Endometrial microvascular endothelial cells (primary cell): ENCODE data around the gene HCAR2. TPM values are rescaled to one million over a fixed set of nuclear protein-coding genes. Genes with fewer than 3 reads are reported as not detected.
"Not testable (repeated sequence)": the region's sequence is repeated elsewhere in the genome, so short reads cannot be mapped to it uniquely, and the experiment has no call there.

Experiments
- in situ Hi-C: cut with HindIII; loops from 2 replicates; pipeline ENCODE4 v1.10.0; 2017; ENCODE audit warnings: low sequenced_read_pairs, low pct_unique_long_range_greater_than_20kb; ENCODE audit errors: inconsistent ontology term
- total RNA-seq: library from RNA; depleted of rRNA; stranded (reverse); fragments of >200 nt; gene quantifications from one replicate; pipeline ENCODE4 v1.2.3, GENCODE V29; 2015; ENCODE audit errors: inconsistent ontology term

HCAR2 gene
- not detected for total RNA-seq

DNA sequence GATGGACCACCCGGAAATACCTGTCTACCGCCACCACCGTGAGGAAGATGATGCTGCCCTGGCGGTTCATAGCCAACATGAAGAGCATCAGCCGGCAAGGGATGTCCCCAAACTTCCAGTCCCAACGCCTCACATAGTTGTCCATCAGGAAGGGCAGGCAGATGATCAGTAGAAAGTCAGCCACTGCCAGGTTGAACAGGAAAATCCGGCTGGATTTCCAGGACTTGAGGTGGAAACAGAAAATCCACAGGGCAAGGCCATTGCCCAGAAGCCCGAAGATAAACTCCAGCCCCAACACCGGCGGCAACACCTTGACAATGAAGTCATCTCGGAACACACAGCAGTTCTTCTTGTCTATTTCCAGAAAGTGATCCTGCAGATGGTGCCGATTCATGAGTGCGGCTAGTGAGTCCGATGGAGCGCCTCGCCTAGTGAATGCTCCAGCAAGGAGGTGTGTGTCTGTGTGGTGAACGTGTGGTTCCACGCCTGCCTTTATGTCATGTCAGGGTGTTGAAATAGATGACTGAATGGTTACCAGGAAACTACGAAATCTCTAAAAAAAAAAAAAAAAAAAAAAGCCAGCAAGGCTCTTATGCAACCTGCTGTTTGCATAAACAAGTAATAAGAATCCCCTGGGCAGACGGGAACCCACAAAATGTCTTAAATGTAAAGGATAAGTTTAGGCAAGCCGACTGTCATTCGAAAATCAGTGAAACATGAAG is at the start of gene HCAR2:
TSS of gene HCAR2 (minus strand) at position 468 of the 722 bp plus-strand sequence. CDS start at position 394, 74 bp downstream.
- in situ Hi-C loops, result not testable (repeated sequence)

DNA sequence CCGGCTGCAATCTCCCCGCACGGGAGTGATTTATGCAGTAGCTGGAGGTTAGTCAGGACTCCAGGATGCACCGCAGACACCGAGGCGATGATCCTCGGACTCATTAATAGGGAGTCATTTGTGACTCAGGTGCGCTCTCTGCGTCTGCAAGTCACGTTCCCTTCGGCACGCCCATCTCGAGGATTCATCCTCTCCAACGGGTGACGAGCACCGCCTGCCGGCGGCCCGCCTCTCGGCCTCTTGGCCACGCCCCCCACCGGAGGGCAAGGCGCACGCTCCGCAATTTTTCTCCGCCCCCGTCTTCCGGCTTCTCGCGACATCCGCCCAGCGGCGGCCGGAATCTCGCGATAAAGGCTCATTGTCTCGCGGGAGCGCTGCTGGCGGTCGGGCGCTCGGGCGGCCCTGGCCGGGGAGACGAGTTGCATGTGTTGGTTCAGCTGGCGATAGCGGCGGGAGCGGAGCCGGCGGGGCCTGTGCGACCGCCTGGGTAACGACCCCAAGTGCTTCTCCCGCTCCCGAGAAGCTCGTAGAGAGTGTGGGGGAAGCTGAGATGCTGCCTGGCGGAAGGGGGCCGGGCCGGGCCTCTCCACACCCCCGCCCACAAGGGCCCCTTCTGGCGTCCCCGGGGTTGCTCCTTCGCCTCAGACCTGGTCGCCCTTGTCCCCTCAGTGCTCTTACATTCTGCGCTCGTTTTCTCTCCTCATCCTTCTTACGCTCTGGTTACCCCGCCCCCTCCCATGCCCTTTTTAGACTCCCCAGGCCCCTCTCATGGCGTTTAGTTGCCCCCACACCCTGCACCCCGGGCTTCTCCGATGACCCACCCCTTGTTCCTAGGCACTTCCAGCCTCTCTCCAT is 49.5 kb upstream of the HCAR2 start, which contains the start of gene DENR:
TSS of gene DENR (plus strand) at position 361 of the 855 bp plus-strand sequence. CDS start 878 bp downstream, outside the sequence.
- in situ Hi-C loops, result loop anchor here (25.0 kb wide), 1 partner anchor 240 kb away; the partner anchor contains the start of gene ZCCHC8

DNA sequence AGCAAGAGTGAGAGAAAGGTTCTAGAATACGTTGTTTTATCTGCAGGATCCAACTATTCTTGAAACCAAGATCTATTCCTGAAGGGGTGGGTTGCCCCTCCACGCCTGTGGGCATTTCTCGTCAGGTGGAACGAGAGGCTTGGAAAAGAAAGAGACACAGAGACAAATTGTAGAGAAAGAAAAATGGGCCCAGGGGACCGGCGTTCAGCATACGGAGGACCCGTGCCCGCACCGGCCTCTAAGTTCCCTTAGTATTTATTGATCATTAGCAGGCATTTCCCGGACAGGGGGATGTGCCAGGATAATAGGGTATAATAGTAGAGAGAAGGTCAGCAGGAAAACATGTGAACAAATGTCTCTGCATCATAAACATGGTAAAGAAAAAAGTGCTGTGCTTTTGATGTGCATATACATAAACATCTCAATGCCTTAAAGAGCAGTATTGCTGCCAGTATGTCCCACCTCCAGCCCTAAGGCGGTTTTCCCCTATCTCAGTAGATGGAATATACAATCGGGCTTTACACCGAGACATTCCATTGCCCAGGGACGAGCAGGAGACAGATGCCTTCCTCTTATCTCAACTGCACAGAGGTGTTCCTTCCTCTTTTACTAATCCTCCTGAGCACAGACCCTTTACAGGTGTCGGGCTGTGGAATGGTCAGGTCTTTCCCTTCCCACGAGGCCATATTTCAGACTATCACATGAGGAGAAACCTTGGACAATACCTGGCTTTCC is 47.8 kb upstream of the HCAR2 start:
- in situ Hi-C loops, result loop anchor here (25.0 kb wide), 1 partner anchor 239 kb away; the partner anchor contains the start of gene ZCCHC8

DNA sequence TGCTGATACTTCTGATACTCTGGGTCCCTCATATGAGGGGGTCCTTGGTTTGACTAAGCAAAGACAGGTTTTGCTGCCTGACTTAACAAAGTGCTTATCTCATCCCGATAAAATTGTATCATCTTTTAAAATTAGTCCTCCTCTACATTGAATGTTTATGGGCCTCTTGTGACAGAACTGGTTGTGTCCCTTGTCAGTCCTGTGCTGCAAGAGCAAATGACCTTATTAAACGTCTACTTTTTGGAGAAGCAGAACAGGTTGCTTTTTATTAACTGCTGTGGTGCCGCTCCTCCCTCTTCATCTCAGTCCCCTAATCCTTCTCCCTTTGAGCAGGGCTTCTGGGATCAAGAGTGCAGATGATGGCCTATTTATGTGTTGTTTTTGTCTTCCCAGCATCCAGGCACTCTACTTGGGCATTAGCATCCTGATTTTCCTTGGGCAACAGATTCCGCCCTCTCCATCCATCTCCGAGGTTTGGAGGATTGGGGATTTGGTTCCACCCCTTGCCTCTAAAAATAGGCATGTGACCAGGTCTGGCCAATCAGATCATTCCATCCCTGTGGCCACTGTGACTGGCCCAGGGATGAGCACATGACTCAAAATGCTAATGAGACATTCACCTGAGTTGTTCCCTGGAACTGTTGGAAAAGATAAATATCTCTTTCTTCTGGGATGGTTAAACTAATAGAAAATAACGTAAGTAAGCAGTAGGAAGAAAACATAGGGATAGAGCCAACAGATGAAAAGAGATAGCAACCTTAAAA is 46.6 kb upstream of the HCAR2 start:
- in situ Hi-C loops, result loop anchor here (25.0 kb wide), 1 partner anchor 237 kb away; the partner anchor contains the start of gene ZCCHC8

DNA sequence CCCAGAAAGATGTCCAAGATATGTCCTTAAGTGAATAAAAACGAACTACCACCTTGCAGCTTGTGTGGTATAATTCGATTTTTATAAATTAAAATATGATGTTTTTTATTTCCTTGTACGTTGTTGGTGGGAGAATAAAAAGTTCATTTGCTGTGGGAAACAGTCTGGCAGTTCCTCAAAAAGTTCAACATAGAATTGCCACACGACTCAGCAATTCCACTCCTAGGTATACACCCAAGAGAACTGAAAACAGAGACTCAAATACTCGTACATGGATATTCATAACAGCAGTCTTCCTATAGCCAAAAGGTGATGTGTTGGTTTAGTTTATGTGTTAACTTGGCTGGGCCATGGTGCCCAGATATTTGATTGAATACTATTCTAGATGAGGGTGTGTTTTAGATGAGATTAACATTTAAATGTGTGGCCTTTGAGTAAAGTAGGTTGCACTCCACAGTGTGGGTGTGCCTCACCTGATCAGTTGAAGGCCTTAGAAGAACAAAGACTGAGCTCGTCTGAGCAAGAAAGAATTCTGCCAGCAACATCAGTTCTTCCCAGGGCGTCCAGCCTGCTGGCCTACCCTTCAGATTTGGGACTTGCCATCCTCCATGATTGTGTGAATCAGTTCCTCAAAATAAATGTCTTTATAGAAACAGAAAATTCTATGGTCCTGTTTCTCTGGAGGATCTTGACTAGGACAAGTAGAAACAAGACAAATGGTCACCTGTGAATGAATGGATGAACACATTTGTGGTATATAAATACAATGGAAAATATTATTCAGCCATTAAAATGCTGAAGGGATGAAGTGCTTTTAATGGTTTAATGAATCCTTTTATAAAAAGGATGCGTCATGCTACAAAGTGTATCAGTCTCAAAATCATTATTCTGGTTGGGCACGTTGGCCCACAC is 44.3 kb upstream of the HCAR2 start:
- in situ Hi-C loops, result no loop called here

DNA sequence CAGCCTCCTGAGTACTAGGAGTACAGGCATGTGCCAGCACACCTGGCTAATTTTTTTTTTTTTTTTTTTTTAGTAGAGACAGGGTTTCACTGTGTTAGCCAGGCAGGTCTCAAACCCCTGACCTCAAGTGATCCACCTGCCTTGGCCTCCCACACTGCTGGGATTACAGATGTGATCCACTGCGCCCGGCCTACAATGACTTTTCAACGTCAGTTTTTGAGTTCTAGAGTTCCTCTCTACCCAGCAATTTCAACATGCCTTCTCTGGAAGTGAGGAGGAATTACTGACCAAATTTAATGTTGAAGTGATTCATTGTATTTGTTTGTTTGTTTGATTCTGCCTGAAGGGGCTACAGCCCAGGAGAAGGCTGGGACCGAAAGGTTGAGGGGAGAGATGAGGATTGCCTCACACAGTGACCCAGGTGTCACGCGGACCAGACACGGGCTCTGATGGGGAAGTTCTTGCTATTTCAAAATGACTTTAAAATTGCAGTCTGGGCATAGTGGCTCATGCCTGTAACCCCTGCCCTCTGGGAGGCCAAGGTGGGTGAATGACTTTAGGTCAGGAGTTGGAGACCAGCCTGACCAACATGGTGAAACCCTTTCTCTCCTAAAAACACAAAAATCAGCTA is 40.9 kb upstream of the HCAR2 start:
- in situ Hi-C loops, result no loop called here

DNA sequence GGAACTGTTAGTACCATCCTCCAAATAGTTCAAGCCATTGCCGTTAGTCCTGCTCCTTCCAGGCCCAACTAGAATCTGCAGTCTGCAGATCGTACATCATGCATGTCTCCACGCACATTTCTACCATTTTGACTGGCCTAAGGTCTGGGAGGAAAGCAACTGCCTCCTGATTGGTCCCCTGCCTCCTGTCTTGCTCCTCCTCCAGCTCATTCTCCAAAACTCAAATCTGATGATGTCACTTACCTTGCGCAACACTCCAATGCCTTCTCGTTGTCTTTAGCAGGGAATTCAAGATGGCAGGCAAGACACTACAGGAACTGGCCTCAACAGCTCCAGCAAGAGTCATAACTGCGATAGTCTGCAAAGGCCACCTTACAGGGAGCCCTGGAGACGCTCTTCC is 37.2 kb upstream of the HCAR2 start:
- in situ Hi-C loops, result no loop called here

DNA sequence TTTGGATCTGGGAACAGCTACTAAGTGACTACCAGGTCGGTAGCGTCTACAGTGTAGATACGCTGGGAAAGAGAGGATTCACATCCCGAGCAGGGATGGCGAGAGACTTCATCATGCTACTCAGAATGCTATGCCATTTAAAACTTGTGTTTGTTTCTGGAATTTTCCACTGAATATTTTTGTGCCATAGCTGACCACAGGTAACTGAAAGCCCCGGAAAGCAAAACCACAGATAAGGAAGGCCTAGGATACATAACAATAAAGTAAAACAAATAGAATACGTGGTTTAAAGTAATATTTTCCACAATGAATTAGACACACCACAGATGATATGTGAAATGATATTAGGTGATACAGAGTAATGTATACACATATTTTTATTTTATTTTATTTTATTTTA is 35.4 kb upstream of the HCAR2 start:
- in situ Hi-C loops, result no loop called here

DNA sequence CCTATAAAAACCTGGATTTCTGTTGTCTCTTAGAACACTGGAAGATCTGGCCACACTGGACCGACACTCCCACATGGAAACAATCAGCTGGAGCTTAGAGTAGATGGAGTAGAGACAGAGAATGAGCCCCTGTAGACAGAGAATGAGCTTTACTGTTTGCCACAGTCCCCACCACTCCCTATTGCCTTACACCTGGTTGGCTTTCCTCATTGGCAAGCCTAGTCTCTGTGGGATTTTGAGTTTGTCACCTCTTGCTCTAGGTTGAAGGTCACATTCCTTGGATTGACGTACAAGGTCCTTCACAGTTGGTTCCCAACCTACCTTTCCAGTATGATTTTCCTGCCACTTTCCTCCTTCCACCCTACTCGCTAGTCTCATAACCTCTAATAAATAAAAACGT is 29.5 kb upstream of the HCAR2 start:
- in situ Hi-C loops, result no loop called here

DNA sequence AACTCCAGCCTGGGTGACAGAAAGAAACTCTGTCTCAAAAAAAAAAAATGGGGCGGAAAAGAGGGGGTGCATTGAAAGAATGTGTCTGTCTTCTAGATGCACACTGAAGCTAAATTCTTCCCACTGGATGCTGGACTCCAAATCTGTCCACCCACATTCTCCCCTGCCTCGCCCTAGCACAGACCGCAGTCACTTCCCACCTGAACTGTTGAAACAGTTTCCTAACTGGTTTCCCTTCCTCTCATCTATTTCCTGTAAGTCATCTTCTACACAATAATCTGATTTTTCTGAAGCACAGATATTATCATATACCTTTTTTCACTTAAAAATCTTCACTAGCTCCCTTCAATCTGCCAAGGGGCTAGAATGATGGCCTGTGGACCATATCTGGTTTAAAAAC is 29.0 kb upstream of the HCAR2 start:
- in situ Hi-C loops, result no loop called here

DNA sequence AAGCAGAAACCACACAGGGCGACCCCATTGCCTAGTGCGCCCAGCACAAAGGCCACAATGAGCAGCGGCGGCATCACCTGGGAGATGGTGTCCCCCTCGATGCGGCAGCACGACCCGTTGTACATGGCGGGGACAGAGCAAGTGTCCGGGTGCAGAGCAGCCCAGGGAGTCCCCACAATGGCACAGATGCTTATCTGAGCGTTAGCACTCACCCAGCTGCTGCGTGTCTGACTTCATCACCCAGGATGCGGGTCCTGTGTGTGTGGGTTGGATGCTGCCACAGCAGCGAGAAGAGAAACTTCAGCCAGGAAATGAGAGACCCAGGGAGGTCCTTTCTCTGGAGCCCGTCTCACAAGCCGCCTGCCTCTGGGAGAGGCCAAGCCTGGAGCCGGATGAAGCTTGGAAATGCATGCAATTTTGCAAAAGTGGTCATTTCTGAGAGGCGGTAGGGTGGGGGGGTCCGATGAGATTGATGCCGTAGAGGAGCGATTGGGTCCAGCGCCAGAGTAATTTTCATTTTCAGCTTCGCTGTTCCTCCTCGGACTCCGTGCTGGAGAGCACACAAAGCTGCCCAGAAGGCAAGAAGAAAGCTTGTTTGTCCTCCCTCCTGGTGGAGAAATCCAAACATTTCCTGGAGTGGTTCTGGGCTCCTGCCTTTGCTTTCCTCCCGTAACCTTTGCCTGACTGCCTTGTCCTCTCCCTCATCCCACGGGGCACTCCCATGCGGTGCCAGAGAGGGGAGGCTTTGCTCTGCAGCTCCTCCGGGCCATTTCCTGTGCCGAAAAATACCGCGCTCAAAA is 27.3 kb upstream of the HCAR2 start, which contains the start of gene HCAR1:
TSS of gene HCAR1 (minus strand) at position 630 of the 800 bp plus-strand sequence. CDS start at position 125, 505 bp downstream.
- in situ Hi-C loops, result no loop called here

DNA sequence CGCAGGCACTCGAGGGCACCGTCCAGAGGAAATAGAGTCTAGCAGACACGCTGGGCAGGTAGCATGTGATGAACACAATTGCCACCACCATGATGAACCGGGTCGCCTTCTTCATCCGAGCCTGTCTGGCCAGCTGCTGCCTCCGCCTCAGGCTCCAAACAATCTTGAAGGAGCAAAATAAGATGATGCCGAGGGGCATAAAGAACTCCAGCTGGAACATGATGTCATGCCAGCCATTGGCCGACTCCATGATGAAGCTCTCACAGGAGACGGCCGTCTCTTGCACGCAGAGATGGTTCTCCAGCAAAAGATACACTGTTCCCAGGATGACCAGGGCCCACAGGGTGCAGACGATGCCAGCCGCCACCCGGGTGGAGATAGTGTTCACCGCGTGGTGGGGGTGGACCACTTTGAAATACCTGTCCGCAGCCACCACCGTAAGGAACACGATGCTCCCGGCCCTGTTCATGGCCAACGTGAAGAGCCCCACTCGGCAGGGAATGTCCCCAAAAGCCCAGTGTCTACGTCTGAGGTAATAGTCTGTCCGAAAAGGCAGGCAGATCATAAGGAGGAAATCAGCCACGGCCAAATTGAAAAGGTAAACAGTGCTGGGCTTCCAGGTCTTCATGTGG is 26.5 kb upstream of the HCAR2 start:
- in situ Hi-C loops, result no loop called here

DNA sequence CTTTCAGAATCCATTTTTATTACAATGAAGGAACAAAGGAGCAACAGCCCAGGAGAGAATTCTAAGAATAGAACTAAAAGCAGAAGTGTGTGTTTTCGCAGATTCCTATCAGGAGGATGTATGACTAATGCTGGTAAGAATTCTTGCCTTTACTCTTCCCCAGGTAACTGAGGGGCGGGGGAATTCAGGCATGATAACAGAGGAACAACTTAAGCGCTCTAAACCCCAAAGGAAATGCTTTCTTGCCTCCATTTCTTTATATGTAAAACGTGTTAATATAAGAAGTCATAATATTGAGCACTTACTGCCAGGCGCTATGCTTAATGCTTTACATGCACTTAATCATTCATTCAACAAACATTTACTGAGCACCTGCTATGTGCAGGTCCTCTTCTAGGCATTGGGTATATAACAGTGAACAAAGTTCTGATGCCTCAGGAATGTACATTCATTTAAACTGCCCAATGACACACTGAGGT is 23.0 kb upstream of the HCAR2 start:
- in situ Hi-C loops, result no loop called here

DNA sequence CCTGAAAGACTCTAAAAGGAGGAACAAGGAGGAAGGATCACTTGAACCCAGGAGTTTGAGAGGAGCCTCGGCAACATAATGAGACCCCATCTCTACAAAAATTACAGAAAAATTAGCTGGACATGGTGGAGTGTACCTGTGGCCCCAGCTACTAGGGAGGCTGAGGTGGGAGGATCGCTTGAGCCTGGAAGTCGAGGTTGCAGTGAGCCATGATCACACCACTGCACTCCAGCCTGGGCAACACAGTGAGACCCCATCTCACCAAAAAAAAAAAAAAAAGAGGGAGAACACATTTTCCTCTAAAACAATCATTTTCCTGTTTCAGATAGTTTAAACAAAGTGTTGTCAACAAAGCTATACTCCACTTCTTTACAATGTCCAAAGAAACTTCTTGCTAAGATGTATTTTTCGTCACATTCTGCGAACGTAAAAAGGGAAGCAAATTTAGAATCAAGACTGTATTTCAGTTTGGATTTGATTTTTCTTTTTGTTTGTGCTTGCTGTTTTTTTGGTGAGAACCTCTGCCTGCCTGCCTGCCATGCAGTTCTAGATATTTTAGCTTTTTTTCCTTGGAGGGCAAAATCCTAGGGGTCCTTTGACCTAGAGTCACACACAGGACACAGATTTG is 22.4 kb upstream of the HCAR2 start:
- in situ Hi-C loops, result no loop called here

DNA sequence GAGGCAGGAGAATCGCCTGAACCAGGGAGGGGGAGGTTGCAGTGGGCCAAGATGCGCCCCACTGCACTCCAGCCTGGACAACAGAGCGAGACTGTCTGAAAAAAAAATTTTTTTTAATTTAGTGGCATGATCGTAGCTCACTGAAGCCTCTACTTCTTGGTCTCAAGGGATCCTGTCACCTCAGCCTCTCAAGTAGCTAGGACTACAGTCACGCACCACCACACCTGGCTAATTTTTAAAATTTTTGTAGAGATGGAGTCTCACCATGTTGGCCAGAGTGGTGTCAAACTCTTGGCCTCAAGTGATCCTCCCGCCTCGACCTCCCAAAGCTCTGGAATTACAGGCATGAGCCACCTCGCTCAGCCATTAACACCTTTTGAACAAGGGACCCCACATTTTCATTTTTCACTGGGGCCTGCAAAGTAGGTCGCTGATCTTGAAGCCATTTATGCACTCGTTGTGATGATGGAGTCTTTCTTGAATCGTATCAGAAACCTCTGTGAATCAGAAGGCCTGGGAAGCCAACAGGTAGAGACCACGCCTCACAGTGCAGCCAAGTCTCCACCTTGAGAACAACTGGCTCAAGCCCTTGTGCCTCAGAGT is 21.6 kb upstream of the HCAR2 start:
- in situ Hi-C loops, result no loop called here
